Psoas muscle (tissue), 8 donors: ENCODE measurements around the gene DVL1. TPM values are rescaled to one million over a fixed set of nuclear protein-coding genes. Genes with fewer than 3 reads are reported as not detected.
A peak's percentile ranks its signal among the peaks of the same experiment; 100 is the strongest.

ENCODE experiments used
- ATAC-seq, 4 donors: fragments of 200-7000 bp; cut with Tn5 transposase; one replicate each; pipeline ENCODE4 v1.9.1; 2020; ENCODE audit warnings: moderate library complexity in 3 of 4, mild to moderate bottlenecking in 2 of 4
- DNase-seq, 2 donors: peaks; one replicate each; pipeline ENCODE4 v3.0.0-alpha.2; 2020
- H3K27ac ChIP-seq: fragments of 200-600 bp; one replicate; pipeline ENCODE4 v1.8.0; 2022
- H3K27me3 ChIP-seq, 3 donors: fragments of 200-600 bp in 1 of 3; one replicate each; pipeline versions ENCODE4 v1.6.1 to v1.8.0; 2013 to 2022; ENCODE audit warnings: low read length in 2 of 3, mild to moderate bottlenecking in 2 of 3, moderate library complexity in 1 of 3; ENCODE audit not compliant: insufficient read depth in 3 of 3
- H3K36me3 ChIP-seq, 2 donors: fragments of 200-600 bp in 1 of 2; one replicate each; pipeline versions ENCODE4 v1.6.1 to v1.8.0; 2013 to 2022; ENCODE audit warnings: low read depth in 1 of 2, mild to moderate bottlenecking in 1 of 2, moderate library complexity in 1 of 2; ENCODE audit not compliant: insufficient read depth in 1 of 2
- H3K4me1 ChIP-seq: fragments of 200-600 bp; one replicate; pipeline ENCODE4 v1.8.0; 2022
- H3K4me3 ChIP-seq: fragments of 200-600 bp; one replicate; pipeline ENCODE4 v1.8.0; 2022; ENCODE audit warnings: mild to moderate bottlenecking
- H3K9me3 ChIP-seq: fragments of 200-600 bp; one replicate; pipeline ENCODE4 v1.8.0; 2022
- CTCF ChIP-seq: fragments of 200-600 bp; IDR thresholded peaks from one replicate; pipeline ENCODE4 v1.8.0; 2022; ENCODE audit warnings: antibody characterized with exemption
- WGBS, 3 donors: extraction: QIAGEN DNeasy Blood & Tissue Kit; methylation state at CpG; one replicate each; pipeline versions ENCODE4 v1.1.6 to v1.1.7; 2013; 5-methylcytosine and 5-hydroxymethylcytosine counted together
- intact Hi-C, 2 donors: fragments of 100-400 bp; cut with DNase I; formaldehyde crosslinking; loops; one replicate each; pipeline versions ENCODE4 v1.11.0 to v1.14.2; 2022
- polyA plus RNA-seq, 3 donors: library from polyadenylated mRNA; stranded (reverse); fragments of 200-250 nt; gene quantifications; one replicate each; pipeline ENCODE4 v1.2.3, GENCODE V29; 2013
- total RNA-seq, 4 donors: library from RNA; stranded (reverse); fragmentation: NEBNext Ultra II Directional in 2 of 4; extraction: Animal tissue kit (Norgen Biotek cat#: 25700) in 2 of 4; gene quantifications; one replicate each; pipeline versions ENCODE4 v1.2.1 to v1.2.4, GENCODE V29; 2021 to 2023
- donor health status: healthy with polysubstance abuse.
- donor health status: DM: no; HTN: no; CAD: no; lungs with moderate emphysema.
- donor health status: Bipolar disorder and iron deficiency.
- donor health status: healthy.
- donor health status: DM: yes; HTN: yes; CAD: no.
- donor health status: DM: no; HTN: no; CAD: no.
- donor health status: DM: no; HTN: no; CAD: no.
- donor health status: DM: yes; HTN: yes; CAD: no.

The DVL1 gene
- total and polyA plus RNA-seq, 7 donors = 162 to 215 (median 208) TPM

GRCh38 chr1:1340185-1340584, 9.0 kb downstream of the DVL1 start:
- no peak for TF ChIP-seq CTCF
- DNase-seq = no peak
- intact Hi-C loops = no loop called here
- 84 to 89% (median 84%) methylated on average over 23 of the region's 23 CpGs for WGBS, 3 donors
- Histone ChIP-seq H3K27me3 (no peaks in the 10 kb centered on the region), H3K4me3 (no peak overlapping the region), H3K4me1 (peaks cover 28% of the 10 kb centered on the region), H3K27ac (no peak overlapping the region), H3K9me3 (no peaks in the 10 kb centered on the region), H3K36me3 (peaks cover 6 to 58% of the 10 kb centered on the region in 2 donors)
- ATAC-seq = no peak

GRCh38 chr1:1338278-1338677, 10.9 kb downstream of the DVL1 start:
- Histone ChIP-seq H3K4me3 (no peak overlapping the region), H3K9me3 (no peaks in the 10 kb centered on the region), H3K27ac (no peak overlapping the region), H3K4me1 (peaks cover 17% of the 10 kb centered on the region), H3K27me3 (no peaks in the 10 kb centered on the region), H3K36me3 (peaks cover 6 to 61% of the 10 kb centered on the region in 2 donors)
- intact Hi-C loops = no loop called here
- WGBS, 3 donors = 91 to 95% (median 94%) methylated on average over 30 to 36 of the region's 36 CpGs
- no peak for TF ChIP-seq CTCF
- ATAC-seq = no peak
- DNase-seq = no peak

- H3K27ac ChIP-seq = no peak overlapping the region
- H3K4me3 ChIP-seq = no peak overlapping the region
- WGBS, 3 donors = 81 to 95% (median 86%) methylated on average over 10 to 18 of the region's 18 CpGs
- peaks cover 6 to 61% of the 10 kb centered on the region in 2 donors for H3K36me3 ChIP-seq
- ATAC-seq (peak in 2 of 4 donors; percentile 24 to 39), DNase-seq (no peak)
- H3K4me1 ChIP-seq = peaks cover 18% of the 10 kb centered on the region
- intact Hi-C loops = no loop called here
- H3K27me3 ChIP-seq = no peaks in the 10 kb centered on the region
- H3K9me3 ChIP-seq = no peaks in the 10 kb centered on the region
- no peak for TF ChIP-seq CTCF
Measured at GRCh38 chr1:1337793-1338147, 11.4 kb downstream of the DVL1 start.

GRCh38 chr1:1336931-1337792, 12.1 kb downstream of the DVL1 start:
- intact Hi-C loops = no loop called here
- 93 to 95% (median 94%) methylated on average over 31 to 32 of the region's 32 CpGs for WGBS, 3 donors
- Histone ChIP-seq H3K4me1 (peaks cover 13% of the 10 kb centered on the region), H3K9me3 (no peaks in the 10 kb centered on the region), H3K4me3 (no peak overlapping the region), H3K27ac (no peak overlapping the region), H3K27me3 (no peaks in the 10 kb centered on the region), H3K36me3 (peaks cover 6 to 61% of the 10 kb centered on the region in 2 donors)
- no peak for TF ChIP-seq CTCF
- no peak for ATAC-seq
- DNase-seq = no peak
